Measurements from ENCODE around the gene FFAR4.
"Not testable (repeated sequence)": the region's sequence is repeated elsewhere in the genome, so short reads cannot be mapped to it uniquely, and the experiment has no call there.

FFAR4 gene

GRCh38 chr10:93566435-93567276, at the start of gene FFAR4:
FFAR4 (plus strand) TSS chr10:93566665; CDS start chr10:93566721, 56 bp downstream.
- DNase-seq = peak in 1 of 2 experiments; percentile 16

GRCh38 chr10:93518531-93518930, 47.9 kb upstream of the FFAR4 start:
- no peak for DNase-seq

GRCh38 chr10:93535293-93535692, 31.2 kb upstream of the FFAR4 start:
- DNase-seq = no peak

- not testable (repeated sequence) for DNase-seq
These were observed 25.6 kb upstream of the FFAR4 start for GRCh38 chr10:93540871-93541270.

- peak in 1 of 2 experiments; percentile 20 for DNase-seq
These were observed 24.8 kb upstream of the FFAR4 start for GRCh38 chr10:93541402-93542357.

- DNase-seq = no peak
These were observed 24.1 kb upstream of the FFAR4 start for GRCh38 chr10:93542358-93542791.

GRCh38 chr10:93546995-93547394, 19.5 kb upstream of the FFAR4 start:
- DNase-seq = not testable (repeated sequence)

- DNase-seq = no peak
These were observed 18.9 kb upstream of the FFAR4 start for GRCh38 chr10:93547522-93547921.

GRCh38 chr10:93548376-93549071, 17.9 kb upstream of the FFAR4 start:
- no peak for DNase-seq

GRCh38 chr10:93550606-93551005, 15.9 kb upstream of the FFAR4 start:
- DNase-seq = no peak

- DNase-seq = no peak
These were observed 13.7 kb upstream of the FFAR4 start for GRCh38 chr10:93552780-93553179.

- DNase-seq = no peak
These were observed 12.8 kb upstream of the FFAR4 start for GRCh38 chr10:93553482-93554315.

GRCh38 chr10:93554316-93554663, 12.2 kb upstream of the FFAR4 start:
- no peak for DNase-seq

GRCh38 chr10:93554760-93555432, 11.6 kb upstream of the FFAR4 start:
- peak; percentile 17 to 62 for DNase-seq

GRCh38 chr10:93559490-93559889, 7.0 kb upstream of the FFAR4 start:
- no peak for DNase-seq

- DNase-seq = no peak
These were observed 5.9 kb upstream of the FFAR4 start for GRCh38 chr10:93560541-93560940.

- no peak for DNase-seq
These were observed 1.0 kb upstream of the FFAR4 start for GRCh38 chr10:93565446-93565845.

GRCh38 chr10:93567277-93568104, 1.0 kb downstream of the FFAR4 start:
- no peak for DNase-seq

GRCh38 chr10:93568105-93568390, 1.6 kb downstream of the FFAR4 start:
- DNase-seq = no peak

- no peak for DNase-seq
These were observed 3.9 kb downstream of the FFAR4 start for GRCh38 chr10:93570383-93570782.

GRCh38 chr10:93572606-93573005, 6.1 kb downstream of the FFAR4 start:
- DNase-seq = no peak

Measured in NCI-H526 (cell line).